ENCODE measurements around the gene LONP1.
A peak's percentile ranks its signal among the peaks of the same experiment; 100 is the strongest.
"Not testable (repeated sequence)": the region's sequence is repeated elsewhere in the genome, so short reads cannot be mapped to it uniquely, and the experiment has no call there.

The LONP1 gene, protein sequence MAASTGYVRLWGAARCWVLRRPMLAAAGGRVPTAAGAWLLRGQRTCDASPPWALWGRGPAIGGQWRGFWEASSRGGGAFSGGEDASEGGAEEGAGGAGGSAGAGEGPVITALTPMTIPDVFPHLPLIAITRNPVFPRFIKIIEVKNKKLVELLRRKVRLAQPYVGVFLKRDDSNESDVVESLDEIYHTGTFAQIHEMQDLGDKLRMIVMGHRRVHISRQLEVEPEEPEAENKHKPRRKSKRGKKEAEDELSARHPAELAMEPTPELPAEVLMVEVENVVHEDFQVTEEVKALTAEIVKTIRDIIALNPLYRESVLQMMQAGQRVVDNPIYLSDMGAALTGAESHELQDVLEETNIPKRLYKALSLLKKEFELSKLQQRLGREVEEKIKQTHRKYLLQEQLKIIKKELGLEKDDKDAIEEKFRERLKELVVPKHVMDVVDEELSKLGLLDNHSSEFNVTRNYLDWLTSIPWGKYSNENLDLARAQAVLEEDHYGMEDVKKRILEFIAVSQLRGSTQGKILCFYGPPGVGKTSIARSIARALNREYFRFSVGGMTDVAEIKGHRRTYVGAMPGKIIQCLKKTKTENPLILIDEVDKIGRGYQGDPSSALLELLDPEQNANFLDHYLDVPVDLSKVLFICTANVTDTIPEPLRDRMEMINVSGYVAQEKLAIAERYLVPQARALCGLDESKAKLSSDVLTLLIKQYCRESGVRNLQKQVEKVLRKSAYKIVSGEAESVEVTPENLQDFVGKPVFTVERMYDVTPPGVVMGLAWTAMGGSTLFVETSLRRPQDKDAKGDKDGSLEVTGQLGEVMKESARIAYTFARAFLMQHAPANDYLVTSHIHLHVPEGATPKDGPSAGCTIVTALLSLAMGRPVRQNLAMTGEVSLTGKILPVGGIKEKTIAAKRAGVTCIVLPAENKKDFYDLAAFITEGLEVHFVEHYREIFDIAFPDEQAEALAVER
- 105 to 299 (median 118) reads per million in 4 experiments for total RNA-seq

DNA sequence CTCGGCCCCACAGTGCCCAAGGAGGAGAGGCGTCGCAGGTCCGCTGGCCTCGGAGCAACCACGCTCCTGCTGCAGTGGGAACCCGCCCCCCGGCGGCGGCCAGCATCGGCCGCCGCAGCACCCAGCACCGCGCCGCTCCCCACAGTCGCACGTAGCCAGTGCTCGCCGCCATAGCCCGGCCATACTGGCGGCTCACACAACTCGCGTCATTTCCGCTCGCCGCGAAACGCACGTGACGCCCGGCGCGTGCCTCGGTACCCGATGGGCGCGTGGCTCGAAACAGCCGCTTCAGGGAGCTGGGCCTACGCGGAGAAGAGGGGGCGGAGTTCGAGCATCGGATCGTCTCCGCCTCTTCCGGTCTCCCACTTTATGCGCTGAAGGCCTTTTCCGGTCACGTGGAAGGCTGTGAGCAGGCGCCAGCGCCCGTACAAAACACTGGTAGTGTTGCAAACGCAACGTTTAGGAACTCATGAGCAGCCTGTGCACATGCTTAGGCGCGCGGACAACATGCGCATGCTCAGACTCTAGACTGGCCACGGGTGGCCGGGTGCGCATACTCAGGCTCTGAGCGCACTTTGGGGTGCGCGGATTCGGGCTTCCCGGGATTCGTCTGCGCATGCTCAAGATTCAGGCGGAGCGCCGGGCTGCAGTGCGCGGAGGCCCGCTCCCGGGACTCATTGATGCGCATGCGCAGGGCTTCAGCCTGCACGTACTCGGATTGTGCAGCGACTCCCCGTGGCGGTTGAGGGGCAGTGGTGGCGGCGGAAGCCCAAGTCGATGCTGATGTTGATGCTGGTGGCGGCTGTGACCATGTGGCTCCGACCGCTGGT is at the start of gene LONP1, which contains the start of gene CATSPERD:
Gene LONP1 (minus strand): TSS at position 186 of the 830 bp plus-strand sequence. CDS start 14 bp downstream, at position 172.
Gene CATSPERD (plus strand): TSS at position 677 of the 830 bp plus-strand sequence. CDS start 101 bp downstream, at position 778.
- DNase-seq: peak; percentile 96

DNA sequence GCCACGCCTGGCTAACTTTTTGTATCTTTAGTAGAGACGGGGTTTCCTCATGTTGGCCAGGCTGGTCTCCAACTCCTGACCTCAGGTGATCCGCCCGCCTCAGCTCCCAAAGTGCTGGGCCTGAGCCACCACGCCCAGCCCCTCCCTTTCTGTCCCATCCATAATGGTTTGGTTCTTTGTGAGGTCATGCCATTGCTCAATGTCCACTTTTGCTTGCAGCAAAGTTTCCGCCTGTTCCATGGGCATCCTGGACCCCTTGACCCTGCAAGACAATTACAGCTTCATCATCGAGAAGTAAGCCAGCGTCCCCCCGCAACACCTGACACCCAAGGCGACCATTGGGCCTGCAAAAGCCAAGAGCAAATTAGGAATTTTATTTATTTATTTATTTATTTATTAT is 48.0 kb upstream of the LONP1 start:
- DNase-seq: no peak

DNA sequence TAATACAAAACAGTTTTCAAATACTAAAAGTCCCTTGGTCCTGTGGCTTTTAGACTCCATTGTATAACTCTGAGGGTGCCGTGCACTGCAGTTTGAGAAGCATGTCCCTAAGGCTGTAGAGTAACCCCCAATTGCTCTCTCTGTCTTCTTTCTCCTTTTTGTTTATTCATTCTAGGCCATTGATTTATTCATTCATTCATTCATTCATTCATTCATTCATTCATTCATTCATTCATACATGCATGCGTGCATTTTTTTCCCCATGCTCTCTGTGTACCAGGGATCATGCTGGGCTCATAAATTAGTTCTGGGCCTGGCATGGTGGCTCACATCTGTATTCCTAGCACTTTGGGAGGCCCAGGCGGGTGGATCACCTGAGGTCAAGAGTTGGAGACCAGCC is 45.3 kb upstream of the LONP1 start:
- DNase-seq: no peak

DNA sequence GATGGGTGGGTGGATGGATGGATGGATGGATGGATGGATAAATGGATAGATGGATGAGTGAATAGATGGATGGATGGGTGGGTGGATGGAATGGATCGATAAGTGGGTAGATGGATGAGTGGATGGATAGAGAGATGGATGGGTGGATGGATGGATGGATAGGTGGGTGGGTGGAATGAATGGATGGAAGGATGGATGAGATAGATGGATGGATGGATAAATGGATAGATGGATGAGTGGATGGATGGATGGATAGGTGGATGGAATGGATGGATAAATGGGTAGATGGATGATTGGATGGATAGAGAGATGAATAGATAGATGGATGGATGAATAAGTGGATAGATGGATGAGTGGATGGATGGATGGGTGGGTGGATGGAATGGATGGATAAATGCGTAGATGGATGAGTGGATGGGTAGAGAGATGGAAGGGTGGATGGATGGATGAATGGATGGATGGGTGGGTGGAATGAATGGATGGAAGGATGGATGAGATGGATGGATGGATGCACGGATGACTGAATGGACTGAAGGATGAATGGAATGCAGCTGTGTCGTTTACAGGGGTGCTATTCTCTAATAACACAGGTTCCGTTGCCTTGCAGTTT is 42.8 kb upstream of the LONP1 start:
- DNase-seq: no peak

DNA sequence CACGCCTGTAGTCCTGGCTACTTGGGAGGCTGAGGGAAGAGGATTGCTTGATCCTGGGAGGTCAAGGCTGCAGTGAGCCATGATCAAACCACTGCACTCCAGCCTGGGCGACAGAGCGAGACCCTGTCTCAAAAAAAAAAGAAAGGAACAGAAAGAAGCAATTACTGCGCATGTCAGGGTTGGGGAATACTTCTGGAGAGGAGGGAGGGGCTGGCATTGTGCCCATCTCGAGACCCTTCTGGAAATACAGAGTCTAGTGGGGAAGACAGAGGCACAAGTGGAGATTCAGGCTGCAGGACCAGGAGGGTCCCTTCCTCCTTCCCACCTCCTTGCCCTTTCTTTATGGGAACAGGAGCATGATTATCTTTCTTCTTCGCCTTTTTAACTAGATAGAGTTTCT is 33.8 kb upstream of the LONP1 start:
- DNase-seq: no peak

DNA sequence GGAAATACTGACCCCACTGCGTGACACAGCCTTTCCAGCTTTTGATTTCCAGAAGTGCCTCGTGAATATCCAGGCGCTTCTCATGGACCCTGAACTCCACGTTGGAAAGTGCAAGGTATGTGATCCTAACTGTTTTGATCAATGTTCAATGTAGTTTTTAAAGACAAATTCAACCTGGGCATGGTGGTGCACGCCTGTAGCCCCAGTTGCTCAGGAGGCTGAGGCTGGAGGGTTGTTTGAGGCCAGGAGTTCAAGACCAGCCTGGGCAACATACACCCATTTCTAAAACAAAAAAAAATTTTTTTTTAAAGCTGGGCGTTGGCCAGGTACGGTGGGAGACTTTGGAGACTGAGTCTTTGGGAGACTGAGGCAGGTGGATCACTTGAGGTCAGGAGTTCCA is 31.8 kb upstream of the LONP1 start:
- no peak for DNase-seq

DNA sequence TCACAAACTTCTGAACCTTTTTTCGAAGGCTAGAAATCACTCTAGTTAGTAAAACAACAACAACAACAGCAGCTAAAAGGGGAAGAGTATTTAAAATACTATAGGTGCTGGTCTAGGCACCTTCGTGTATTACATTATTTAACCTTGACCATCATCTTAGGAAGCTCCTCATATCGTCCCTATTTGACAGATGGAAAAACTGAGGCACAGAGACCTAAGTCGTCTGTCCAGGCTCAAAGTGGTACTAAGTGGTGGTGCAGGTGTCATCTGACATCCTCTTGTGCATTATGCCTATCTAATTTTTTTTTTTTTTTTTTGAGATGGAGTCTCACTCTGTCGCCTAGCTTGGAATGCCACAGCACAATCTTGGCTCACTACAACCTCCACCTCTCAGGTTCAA is 29.6 kb upstream of the LONP1 start:
- no peak for DNase-seq

DNA sequence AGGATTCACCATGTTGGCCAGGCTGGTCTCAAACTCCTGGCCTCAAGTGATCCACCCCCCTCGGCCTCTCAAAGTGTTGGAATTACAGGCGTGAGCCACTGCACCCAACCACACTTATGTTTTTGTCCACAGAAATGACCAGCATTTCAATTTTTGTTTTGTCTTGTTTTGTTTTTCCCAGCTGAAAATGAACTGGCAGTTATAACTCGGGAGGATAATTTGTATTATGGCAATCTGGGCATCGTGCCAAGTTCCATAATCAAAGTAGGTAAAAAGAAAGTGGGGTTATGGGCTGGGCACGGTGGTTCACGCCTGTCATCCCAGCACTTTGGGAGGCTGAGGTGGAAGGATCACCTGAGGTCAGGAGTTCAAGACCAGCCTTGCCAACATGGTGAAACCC is 29.0 kb upstream of the LONP1 start:
- DNase-seq: not testable (repeated sequence)

DNA sequence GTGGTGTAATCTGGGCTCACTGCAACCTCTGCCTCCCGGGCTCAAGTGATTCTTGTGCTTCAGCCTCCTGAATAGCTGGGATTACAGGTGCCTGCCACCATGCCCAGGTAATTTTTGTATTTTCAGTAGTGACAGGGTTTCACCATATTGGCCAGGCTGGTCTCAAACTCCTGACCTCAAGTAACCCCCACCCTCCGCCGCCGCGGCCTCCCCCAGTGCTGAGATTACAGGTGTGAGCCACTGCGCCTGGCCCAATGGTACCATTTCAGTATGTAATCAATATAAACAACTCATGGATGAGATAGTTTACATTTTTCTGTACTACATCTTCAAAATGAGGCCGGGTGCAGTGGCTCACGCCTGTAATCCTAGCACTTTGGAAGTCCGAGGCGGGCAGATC is 25.1 kb upstream of the LONP1 start:
- DNase-seq: not testable (repeated sequence)

DNA sequence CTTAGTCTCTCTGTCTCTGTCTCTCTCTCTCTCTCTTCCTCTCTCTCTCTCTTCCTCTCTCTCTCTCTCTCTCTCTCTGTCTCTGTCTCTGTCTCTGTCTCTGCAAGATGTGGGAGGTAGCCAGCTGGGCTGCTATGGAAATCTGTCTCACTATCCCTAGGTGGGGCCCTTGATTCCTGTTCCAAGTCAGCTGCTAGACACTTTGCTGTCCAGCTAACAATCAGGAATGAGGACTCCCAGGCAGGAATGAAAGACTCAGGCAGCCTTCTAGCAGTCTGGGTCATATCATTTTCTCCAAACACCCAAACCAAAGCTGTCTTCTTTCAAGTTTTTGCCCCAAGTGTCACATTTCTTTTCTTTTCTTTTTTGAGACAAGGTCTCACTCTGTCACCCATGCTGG is 23.7 kb upstream of the LONP1 start:
- no peak for DNase-seq

DNA sequence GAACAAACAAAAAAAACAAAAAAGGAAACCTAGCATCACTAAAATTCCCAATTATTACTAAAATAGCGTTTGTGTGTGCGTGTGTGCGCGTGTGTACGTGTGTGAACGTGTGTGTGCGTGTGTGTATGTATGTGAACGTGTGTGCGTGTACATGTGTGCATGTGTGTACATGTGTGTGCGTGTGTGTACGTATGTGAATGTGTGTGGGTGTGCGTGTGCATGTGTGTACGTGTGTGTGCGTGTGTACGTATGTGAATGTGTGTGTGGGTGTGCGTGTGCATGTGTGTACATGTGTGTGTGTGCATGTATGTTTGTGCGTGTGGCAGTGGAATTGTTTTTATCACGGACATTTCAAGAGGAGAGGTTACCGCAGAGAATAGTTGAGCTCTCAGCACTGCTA is 22.1 kb upstream of the LONP1 start:
- DNase-seq: no peak

DNA sequence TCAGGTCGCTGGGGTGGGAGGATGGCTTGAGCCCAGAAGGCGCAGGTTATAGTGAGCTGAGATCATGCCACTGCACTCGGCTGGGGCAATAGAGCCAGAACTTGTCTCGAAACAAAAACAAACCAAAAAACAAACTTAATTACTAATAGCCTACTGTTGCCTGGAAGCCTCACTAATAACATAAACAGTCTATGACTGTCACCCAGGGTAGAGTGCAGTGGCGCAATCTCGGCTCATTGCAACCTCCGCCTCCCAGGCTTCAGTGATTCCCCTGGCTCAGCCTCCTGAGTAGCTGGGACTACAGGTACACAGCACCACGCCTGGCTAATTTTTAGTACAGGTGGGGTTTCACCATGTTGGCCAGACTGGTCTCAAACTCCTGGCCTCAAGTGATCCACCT is 18.5 kb upstream of the LONP1 start:
- no peak for DNase-seq

DNA sequence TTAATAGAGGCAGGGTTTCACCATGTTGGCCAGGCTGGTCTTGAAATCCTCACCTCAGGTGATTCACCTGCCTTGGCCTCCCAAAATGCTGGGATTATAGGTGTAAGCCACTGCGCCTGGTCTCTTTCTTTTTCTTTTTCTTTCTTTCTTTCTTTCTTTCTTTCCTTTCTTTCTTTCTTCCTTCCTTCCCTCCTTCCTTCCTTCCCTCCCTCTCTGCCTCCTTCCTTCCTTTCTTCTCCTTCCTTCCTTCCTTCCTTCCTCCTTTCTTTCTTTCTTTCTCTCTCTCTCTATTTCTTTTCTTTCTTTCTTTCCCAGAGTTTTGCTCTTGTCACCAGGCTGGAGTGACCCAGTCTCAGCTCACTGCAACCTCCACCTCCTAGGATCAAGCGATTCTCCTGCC is 13.2 kb upstream of the LONP1 start:
- DNase-seq: not testable (repeated sequence)

DNA sequence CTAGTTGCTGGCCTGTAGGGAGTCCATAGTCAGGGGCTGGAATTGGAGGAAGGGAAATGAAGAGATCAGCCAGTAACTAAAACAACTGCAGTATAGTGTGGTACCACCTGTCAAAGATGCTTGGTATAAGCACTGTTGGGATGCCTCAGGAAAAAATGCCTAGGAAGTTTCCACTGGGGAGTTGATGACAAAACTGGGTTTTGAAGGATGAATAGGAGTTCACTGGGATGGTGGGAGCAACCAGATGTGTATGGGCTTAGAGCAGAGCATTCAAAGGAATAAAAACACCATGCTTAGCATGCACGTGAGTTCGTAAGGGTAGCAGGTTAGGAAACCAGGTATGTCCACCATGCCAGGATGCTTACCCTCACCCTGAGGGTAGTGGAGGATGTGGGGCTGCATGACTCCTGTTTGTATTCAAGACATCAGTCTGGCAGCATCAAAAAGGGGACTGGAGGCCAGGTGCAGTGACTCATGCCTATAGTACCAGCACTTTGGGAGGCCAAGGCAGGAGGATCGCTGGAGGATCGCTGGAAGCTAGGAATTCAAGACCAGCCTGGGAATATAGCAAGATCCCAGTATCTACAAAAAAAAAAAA is 7.6 kb upstream of the LONP1 start:
- no peak for DNase-seq

DNA sequence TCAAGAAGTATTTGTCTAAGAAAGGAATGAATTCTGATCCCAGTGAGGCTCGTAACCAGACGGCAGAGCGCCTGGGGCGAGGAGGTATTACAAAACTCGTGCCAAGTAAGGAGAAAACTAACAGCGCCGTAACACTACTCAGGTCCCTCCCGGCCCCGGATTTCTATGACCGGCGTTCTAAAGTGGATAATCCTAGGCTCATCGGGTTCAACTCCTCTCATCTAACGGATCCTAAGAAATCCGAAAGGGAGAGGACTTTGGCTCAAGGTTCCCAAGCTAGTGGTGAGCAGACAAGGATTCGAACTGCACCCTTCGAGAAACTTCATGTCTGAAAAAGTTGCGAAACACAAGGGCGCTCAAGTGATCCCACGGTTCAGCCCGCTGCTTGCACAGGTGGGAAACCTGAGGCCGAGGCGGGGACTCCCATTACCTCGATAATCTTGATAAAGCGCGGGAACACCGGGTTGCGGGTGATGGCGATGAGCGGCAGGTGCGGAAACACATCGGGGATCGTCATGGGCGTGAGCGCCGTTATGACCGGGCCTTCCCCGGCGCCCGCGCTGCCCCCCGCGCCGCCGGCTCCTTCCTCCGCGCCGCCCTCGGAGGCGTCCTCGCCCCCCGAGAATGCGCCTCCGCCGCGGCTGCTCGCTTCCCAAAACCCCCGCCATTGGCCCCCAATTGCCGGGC is 529 bp downstream of the LONP1 start:
- DNase-seq: no peak

DNA sequence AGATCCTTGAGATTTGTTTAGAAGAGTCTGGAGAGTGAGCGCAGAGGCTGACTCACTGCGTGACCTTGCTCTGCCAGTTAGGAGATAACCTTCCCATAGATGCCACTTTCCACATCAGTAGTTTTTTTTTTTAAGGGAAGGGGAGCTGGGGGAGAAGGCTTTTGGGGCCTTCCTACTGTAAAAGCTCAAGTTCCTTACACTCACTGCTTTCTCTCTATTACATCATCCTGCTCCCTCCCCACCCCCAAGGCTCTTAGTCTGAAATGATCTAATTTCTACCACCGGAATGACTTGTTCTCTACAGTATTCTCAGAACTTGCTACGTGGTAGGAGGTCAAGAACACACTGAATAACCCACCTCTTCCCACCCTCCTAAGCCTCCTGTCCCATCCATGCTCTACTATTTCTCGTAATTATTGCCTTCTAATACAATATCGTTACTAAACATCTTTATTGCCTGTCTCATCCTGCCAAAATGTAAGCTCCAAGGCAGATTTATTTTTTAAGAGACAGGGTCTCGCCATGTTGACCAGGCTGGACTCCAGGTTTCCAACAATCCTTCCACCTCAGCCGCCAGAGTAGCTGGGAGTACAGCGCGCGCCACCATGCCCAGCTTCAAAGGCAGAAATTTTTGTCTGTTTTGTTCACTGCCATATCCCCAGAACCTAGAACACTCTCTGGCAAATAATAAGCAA is 1.2 kb downstream of the LONP1 start:
- DNase-seq: no peak

DNA sequence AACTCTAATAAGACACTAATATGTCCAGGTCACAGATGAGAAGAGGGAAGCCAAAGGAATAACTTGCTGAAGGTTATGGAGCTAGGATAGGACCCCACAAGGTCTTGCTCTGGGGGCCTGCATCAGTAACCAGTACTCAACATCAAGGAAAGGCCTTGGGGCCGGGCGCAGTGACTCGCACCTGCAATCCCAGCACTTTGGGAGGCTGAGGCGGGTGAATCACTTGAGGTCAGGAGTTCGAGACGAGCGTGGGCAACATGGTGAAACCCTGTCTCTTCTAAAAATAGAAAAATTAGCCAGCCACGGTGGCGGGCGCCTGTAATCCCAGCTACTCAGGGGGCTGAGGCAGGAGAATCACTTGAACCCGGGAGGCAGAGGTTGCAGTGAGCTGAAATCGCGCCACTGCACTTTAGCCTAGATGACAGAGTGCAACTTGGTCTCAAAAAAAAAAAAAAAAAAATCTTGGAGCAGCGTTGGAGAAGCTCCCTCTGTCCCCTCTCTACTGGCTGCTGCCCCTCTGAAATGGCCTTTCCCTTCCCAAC is 1.8 kb downstream of the LONP1 start:
- DNase-seq: no peak

DNA sequence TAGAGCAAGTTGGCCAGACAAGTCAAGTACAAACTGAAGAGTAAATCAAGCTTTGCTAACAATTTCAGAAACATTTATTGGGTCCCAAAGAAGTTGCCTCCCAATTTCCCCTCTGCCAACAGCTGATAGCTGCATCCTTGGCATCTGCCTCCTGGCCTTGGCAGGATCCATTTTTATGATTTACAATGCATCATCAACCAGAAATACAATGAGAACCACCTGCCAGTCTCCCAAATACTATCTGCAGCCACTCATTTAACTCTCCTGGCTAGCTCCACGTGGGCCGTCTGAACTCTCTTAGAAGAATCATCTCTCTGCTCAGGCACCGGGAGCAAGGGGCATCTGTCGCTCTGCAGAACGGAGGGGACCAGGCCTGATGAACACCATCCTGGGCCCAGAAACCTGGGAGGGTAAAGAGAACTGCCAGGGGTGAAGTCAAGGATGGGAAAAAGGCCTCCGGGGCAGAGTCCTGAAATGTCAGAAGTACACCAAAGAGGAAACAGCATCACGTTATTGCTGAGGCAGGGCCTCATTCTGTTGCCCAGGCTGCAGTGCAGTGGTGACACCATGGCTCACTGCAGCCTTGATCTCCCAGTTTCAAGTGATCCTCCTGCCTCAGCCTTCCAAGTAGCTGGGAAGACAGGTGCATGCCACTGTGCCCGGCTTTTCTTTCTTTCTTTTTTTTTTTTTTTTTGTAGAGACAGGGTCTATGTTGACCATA is 2.6 kb downstream of the LONP1 start:
- DNase-seq: no peak

DNA sequence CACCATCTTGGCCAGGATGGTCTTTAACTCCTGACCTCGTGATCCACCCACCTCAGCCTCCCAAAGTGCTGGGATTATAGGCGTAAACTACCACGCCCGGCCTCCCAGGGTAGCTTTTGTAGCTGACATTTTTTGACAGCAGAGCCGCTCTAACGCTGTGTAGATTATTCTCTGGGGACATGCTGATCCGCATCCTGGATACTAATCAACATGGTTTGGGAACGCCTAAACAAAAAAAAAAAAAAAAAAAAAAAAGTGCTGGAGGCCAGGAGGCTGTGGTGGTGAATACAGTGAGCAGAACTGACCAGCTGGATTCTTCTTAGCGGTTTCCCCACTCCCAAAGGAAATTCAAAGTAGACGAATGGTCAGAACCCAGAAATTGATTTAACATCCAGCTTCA is 5.1 kb downstream of the LONP1 start:
- no peak for DNase-seq

DNA sequence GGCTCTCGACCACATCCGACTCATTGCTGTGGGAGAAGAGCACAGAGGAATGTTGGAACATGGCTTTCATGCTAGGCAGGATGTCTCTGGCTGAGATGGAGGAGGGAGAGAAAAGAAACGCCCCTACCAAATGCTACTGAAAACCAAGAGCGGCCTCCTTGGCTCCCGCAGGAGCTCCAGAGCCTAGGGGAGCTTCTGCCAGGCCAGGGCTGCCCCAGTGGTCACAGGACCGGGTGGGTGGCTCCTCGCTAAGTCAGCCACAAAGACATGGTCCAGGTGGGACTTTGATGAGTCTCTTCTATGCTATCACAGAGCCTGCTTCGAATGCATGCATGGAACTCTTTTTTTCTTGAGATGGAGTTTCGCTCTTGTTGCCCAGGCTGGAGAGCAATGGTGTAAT is 6.7 kb downstream of the LONP1 start:
- DNase-seq: no peak
